ENCODE data around the gene PTBP1.

Gene PTBP1

DNA sequence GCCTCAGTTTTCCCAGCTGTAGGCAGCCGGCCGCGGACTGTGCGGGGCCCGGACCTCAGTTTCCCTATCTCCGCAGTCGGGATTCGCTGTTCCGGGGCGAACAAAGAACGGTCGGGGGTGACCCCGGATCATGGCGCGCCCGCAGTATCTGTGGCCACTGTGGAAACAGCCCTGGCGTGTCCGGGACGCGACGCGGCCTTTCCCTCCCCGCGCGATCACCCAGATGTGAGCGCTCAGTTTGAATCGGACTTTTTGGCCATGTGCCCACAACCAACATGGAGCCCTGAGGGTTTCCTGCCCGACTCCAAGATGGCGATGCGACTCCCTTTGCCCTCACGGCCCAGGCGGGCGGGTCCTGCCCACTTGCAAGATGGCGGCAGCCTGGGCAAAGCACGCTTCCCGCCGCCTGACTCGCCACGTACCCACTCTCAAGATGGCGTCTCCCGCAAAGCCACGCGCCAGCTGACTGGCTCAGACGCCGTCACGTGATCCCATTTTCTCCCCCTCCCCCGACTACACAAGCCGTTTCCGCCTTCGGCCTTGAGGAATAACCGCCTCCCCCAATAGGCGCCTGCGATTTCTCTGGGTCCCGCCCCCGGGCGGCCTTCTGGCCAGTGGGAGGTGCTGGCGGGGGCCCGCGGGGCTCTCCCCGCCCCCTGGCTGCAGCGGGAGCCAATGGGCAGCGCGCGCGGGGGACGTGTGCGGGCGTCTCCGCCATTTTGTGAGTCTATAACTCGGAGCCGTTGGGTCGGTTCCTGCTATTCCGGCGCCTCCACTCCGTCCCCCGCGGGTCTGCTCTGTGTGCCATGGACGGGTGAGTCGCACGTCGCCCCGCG lies at the start of gene PTBP1:
Gene PTBP1, plus strand, starts transcription at position 761 of the 836 bp plus-strand sequence. Its CDS starts 46 bp downstream, at position 807.
- peak; percentile 99 for DNase-seq (ENCODE audit: low read depth)

DNA sequence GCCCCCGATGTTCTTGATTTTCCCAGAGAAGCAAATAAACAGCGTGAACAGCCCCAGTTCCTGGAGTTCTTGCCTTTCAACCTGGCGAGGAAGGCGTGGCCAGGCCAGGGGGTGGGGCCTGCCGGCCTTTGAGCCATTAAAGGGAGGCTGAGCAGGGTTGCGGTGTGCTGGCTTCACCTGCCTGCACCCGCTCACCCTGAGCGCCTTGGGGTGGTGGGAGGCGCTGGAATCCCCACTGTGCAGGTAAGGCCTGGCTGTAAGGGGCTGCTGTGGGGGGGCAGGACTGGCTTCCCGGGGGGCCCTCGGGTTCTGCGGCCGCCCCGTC lies 49.0 kb upstream of the PTBP1 start:
- no peak for DNase-seq (ENCODE audit: low read depth)

DNA sequence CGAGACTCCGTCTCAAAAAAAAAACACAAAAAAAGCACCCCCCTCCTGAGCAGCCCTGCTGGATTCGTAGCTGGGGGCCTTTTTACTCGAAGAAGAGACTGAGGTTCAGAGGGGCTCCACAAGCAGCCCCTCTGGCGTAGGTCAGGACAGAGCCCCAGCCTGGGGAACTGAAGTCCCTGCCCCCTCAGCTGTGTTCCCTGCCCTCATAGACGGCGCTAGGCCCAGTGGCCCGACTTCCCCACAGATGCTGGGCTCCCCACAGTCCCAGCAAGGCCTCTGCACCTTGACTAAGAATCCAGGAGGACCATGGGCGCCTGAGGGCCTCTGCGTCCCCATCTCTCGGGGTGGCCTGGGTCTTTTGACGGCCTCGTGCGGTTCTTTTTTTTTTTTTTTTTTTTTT lies 47.4 kb upstream of the PTBP1 start:
- DNase-seq (ENCODE audit: low read depth) = no peak

DNA sequence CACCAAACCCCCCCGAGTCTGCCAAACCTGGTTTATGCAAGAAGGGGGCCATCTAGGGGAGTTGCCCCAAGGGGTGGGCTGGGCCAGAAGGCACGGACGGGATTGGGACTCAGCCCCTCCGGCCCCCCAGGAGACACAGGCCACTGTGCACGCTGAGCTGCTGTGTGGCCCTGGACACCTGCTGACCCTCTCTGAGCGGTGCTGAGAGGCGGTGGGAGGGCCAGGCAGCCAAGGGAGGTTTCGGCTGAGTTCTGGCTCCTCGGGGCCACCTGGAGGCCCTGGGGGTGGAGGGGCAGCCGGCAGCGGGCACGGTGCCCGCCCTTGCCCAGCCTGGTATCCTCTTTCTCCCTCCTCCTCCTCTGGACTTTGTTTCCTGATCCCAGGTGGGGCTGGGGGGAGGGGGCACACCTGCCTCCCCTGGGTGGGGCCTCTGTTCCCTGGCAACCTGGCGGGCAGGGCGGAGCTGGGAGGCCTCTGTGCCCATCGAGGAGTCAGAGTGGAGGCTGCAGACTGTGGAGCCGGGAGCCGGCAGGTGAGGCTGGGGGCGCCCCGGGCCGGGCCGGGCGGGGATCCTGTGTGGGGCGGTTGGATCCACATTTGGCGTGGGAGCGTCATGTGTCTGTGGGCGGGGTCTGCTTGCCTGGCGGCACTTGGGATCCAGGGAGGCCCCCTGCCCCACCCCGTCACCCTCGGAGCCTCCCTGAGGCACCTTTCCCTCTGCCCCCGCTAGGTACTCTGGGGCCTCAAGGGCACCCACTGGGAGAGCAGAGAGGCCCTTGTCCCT lies 46.4 kb upstream of the PTBP1 start, which contains the start of gene MISP:
Gene MISP, plus strand, starts transcription at position 473 of the 784 bp plus-strand sequence. CDS start 5,835 bp downstream, outside the sequence.
- DNase-seq (ENCODE audit: low read depth) = no peak

DNA sequence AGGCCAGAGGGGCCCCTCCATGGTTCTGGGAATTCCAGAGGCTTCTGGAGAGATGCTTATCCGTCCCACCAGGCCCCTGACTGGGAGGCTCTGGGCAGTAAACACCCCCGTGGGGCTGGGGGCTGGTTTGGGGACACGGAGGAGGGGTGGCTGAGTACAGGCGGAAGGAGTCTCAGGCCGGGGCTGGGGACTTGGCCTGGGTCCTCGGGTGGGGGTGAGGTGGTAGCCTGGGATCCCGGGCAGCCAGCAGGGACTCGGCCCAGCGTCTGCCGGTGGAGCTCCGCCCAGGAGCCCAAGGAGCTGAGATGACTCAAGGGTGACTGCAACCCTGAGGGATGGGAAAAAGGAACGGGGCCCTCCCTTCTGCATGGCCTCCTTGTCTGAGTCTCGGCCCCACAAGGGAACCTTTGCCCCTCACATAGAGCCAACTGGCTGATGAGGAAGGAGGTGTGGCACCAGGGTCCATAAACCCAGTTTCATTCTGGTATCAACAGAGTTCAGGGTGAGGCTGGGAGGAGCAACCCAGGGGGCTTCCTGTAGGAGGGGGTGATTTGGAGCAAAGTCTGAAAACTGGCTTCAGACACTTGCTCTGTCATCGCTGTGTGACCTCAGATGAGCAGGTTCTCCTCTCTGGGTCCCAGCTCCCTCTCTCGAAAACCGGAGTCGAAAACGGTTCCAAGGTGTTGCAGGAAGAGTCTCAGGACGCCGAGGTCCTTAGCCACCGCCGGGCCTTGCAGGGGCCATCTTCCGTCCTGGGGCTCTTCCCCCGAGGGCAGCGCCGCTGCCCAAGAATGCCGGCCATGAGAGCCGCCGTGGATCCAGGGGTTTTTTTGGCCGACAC lies 45.5 kb upstream of the PTBP1 start:
- no peak for DNase-seq (ENCODE audit: low read depth)

DNA sequence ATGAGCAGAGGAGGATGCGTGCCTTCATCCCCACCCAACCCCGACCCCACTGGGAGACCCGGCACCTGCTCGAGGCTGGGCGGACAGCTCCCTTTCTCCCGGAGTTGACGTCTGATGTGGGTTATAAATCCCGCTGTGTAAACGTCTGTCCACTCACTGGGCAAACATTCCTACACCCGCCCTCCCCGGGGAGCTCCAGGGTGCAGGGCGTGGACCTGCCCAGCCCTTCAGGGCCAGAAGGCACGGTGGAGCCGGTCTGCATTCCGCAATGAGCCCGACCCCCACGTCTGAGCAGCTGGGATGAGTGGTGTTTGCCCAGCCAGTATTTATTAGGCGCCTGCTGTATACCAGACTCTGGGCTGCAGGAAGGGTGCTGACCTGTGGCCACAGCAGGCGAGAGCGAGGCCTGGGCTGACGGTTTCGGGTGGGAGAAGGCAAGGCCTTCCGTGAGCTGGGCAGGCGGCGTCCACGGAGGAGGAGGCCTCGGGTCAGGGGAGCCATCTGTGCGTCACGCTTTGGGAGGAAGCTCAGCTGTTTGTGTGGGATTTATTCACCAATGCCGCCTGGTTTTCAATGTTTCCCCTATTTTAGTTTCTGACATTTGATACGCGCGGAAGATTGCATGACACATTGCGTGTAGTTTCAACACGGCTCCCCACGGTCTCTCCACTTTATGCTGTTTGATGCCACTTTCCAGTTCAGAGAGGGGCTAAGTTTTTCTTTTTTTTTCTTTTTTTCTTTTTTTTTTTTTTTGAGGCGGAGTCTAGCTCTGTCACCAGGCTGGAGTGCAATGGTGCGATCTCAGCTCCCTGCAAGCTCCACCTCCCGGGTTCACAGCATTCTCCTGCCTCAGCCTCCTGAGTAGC lies 44.4 kb upstream of the PTBP1 start:
- DNase-seq (ENCODE audit: low read depth) = no peak

DNA sequence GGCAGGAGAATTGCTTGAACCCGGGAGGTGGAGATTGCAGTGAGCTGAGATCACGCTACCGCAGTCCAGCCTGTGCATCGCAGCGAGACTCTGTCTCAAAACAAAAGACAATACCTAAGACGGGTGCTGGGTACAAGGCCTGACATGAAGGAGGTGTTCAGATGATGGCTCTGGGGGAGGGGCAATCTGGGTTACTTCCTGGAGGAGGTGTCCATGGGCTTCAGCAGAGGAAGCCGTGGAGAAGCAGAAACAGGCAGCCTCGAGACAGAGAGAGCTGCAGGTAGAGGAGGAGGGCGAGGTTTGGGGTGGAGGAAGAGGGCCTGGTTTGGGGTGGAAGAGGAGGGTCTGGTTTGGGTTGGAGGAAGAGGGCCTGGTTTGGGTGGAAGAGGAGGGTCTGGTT lies 42.7 kb upstream of the PTBP1 start:
- DNase-seq (ENCODE audit: low read depth) = no peak

DNA sequence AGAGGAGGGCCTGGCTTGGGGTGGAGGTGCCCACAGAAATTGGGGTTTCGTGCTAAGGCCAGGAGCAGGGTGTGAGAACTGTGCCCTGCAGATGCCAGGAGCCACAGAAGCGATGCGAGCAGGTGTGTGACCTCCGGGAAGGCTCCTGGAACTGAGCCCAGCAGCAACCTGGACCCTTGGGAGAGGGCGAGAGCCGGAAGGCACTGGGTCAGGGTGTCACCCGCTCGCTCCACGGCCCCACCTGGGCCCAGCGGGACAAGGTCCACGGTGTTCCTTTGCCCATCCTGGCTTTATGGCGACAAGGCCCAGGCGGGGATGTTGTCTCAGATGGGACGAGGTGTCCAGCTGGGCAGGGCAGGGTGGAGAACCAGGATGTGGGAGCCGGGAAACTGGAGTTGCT lies 42.2 kb upstream of the PTBP1 start:
- no peak for DNase-seq (ENCODE audit: low read depth)

DNA sequence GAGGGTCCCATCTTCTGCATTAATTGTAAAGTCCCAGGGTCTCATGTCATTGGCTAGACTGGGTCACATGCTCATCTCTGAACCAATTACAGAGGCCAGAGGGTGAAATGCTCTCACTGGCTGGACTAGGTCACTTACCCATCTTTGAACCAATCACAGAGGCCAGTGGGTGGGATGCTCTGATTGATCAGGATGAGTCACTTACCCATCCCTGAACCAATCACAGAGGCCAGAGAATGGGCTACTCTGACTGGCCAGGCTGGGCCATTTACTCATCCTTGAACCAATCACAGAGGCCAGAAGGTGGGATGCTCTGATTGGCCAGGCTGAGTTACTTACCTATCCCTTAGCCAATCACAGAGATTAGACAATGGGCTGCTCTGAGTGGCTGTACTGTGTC lies 41.0 kb upstream of the PTBP1 start:
- DNase-seq (ENCODE audit: low read depth) = no peak

DNA sequence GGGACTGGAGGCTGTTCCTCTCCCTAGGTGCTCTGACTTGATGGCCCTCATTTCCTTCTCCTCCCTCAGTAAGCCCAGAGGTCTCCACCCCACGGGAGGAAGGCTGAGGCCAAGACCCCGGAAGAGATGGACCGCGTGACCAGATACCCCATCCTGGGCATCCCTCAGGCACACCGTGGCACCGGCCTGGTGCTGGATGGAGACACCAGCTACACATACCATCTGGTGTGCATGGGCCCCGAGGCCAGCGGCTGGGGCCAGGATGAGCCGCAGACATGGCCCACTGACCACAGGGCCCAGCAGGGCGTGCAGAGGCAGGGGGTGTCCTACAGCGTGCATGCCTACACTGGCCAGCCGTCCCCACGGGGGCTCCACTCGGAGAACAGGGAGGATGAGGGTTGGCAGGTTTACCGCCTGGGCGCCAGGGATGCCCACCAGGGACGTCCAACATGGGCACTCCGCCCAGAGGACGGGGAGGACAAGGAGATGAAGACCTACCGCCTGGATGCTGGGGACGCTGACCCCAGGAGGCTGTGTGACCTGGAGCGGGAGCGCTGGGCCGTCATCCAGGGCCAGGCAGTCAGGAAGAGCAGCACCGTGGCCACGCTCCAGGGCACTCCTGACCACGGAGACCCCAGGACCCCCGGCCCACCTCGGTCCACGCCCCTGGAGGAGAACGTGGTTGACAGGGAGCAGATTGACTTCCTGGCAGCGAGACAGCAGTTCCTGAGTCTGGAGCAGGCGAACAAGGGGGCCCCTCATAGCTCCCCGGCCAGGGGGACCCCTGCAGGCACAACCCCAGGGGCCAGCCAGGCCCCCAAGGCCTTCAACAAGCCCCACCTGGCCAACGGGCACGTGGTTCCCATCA lies 40.2 kb upstream of the PTBP1 start:
- DNase-seq (ENCODE audit: low read depth) = no peak

DNA sequence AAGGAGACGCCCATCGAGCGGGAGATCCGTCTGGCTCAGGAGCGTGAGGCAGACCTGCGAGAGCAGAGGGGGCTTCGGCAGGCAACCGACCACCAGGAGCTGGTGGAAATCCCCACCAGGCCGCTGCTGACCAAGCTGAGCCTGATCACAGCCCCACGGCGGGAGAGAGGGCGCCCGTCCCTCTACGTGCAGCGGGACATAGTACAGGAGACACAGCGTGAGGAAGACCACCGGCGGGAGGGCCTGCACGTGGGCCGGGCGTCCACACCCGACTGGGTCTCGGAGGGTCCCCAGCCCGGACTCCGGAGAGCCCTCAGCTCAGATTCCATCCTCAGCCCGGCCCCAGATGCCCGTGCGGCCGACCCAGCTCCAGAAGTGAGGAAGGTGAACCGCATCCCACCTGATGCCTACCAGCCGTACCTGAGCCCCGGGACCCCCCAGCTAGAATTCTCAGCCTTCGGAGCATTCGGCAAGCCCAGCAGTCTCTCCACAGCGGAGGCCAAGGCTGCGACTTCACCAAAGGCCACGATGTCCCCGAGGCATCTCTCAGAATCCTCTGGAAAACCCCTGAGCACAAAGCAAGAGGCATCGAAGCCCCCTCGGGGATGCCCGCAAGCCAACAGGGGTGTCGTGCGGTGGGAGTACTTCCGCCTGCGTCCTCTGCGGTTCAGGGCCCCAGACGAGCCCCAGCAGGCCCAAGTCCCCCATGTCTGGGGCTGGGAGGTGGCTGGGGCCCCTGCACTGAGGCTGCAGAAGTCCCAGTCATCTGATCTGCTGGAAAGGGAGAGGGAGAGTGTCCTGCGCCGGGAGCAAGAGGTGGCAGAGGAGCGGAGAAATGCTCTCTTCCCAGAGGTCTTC lies 39.2 kb upstream of the PTBP1 start:
- no peak for DNase-seq (ENCODE audit: low read depth)

DNA sequence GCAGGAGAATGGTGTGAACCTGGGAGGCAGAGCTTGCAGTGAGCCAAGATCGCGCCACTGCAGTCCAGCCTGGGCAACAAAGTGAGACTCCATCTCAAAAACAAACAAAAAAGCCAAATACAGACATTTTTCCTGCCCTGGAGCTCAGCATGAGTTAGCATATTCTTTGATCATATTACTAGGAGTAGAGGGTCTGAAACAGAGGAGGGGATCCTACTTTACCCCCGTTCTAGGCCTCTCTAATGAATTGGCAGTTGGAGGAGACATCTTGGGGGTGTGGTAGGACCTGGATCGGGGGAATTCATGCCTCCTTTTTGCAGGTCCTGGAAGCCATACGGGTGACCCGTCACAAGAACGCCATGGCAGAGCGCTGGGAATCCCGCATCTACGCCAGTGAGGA lies 34.1 kb upstream of the PTBP1 start:
- DNase-seq (ENCODE audit: low read depth) = no peak

DNA sequence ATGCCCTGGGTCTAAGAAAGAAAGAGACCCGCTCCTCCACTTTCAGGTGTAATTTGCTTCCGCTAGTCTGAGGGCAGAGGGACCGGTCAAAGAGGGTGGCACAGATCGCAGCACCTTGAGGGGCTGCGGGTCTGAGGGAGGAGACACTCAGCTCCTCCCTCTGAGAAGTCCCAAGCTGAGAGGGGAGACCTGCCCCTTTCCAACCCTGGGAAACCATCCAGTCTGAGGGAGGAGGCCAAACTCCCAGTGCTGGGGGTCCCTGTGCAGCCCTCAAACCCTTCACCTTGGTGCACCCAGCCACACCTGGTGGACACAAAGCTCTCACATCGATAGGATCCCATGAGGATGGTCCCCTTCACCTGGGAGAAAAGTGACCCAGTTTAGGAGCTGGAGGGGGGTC lies 33.4 kb upstream of the PTBP1 start:
- DNase-seq (ENCODE audit: low read depth) = no peak

DNA sequence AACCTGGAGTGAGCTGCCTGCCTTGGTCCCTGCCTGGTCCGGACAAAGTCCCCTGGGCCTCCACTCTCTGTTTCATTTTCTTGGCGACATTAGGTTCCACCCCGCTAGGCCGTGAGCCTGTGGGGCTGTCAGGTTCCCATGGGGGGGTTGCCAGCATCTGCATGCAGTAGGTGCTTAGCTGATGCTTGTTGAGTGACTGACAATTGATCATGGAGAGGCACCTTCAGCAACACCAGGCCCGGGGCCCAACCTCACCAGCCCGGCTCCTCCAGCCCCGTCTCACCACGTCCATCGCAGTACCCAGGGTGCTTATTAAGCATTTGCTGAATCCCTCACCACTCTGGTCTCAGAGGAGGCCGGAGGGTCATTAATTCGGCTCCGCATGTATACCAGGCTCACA lies 33.0 kb upstream of the PTBP1 start:
- DNase-seq (ENCODE audit: low read depth) = no peak

DNA sequence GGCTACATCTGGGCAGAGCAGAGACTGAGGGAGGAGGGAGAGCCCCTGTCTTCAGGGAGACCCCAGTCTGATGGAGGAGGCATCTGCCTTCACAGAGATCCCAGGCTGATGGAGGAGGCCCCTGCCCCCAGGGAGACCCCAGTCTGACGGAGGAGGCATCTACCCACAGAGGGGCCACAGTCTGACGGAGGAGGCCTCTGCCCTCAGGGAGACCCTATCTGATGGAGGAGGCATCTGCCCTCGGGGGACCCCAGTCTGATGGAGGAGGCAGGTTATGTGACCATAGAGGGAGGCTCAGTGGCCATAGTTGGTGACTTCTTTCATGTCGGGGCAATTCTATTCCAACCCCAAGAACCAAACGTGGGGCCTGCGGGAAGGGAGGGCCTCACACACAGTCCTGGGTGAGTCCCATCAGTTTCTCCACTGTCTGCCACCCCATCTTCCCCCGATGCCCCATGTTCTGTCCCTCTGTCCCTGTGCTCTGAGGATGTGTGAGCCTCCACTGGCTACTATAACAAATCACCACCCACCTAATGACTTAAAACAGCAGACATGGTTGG lies 32.0 kb upstream of the PTBP1 start:
- no peak for DNase-seq (ENCODE audit: low read depth)

DNA sequence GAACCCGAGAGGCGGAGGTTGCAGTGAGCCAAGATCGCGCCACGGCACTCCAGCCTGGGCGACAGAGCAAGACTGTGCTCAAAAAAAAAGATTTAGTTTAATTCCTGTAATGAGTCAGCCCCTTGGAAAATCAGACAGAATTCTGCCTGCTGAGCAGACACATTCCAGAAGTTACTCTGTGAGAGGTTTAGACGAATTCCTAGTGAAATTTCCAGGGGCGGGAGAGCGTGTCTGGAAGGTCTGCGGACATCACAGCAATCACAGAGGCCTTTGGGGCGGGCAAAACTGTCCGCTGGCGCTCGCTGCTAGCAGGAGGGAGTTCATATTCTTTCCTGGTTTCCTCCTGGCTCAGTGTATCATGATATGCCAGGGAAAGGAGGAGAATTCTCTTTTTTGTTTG lies 28.8 kb upstream of the PTBP1 start:
- no peak for DNase-seq (ENCODE audit: low read depth)

DNA sequence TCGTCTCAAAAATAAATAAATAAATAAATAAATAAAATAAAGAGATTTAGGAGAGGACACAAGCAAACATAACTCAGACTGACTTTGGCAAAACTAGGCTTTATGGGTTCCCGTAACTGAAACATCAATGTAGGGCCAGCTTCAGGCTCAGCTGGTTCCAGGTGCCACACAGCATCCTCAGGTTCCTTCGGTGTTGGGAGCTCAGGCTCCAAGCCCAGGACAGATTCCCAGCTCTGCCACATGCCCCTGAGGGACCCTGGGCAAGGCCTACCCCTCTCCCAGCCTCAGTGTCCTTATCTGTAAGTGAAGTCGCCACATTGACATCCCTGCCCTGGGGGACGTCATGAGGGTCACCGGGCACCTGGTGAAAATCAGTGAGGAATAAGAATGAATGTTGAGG lies 27.6 kb upstream of the PTBP1 start:
- DNase-seq (ENCODE audit: low read depth) = no peak

DNA sequence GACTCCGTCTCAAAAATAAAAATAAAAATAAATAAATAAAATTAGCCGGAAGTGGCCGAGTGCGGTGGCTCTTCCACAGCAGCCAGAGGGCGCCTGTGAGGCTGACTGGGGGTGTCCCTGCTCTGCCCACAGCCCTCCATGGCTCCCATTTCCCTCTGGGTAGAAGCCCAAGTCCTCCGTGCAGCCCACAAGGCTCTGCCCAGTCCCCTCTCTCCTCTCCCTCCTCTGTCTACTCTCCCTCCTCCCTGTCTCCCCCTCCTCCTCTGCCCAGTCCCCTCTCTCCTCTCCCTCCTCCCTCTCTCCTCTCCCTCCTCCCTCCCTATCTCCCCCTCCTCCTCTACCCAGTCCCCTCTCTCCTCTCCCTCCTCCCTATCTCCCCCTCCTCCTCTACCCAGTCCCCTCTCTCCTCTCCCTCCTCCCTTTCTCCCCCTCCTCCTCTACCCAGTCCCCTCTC lies 25.9 kb upstream of the PTBP1 start:
- DNase-seq (ENCODE audit: low read depth) = no peak

DNA sequence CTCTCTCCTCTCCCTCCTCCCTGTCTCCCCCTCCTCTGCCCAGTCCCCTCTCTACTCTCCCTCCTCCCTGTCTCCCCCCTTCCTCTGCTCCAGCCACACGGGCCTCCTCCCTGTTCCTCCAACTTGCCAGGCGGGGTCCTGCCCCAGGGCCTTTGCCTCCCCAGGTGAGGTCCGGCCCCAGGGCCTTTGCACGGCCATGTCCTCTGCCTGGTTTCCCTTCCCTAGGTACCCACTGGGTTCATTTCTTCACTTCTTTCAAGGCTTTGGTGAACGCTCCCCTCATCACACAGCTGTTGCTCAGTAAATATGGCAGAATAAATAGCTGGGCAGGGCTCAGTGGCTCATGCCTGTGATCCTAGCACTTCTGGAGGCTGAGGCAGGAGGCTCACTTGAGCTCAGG lies 25.2 kb upstream of the PTBP1 start:
- DNase-seq (ENCODE audit: low read depth) = no peak
